Activated T-cell treated with anti-CD3 and anti-CD28 coated beads, Interleukin-2, amount 50 U/mL, for 24 hours (primary cell): Measurements from ENCODE around the gene CLEC3A.
"Not testable (repeated sequence)": the region's sequence is repeated elsewhere in the genome, so short reads cannot be mapped to it uniquely, and the experiment has no call there.

Experiments used
- DNase-seq: peaks from one replicate; pipeline ENCODE4 v3.0.0-alpha.2; 2020
- H3K27ac Mint-ChIP-seq: 2 replicates; pipeline ENCODE4 v1.8.0; 2020; ENCODE audit warnings: mild to moderate bottlenecking, mixed read lengths
- H3K27me3 Mint-ChIP-seq: 2 replicates; pipeline ENCODE4 v1.8.0; 2020; ENCODE audit warnings: mixed read lengths
- H3K36me3 Mint-ChIP-seq: 2 replicates; pipeline ENCODE4 v1.8.0; 2020; ENCODE audit warnings: low read depth, mixed read lengths
- H3K4me1 Mint-ChIP-seq: 2 replicates; pipeline ENCODE4 v1.8.0; 2020; ENCODE audit warnings: low read depth, mixed read lengths
- H3K4me3 Mint-ChIP-seq: 2 replicates; pipeline ENCODE4 v1.8.0; 2020; ENCODE audit warnings: mild to moderate bottlenecking, moderate library complexity, mixed read lengths
- H3K9me3 Mint-ChIP-seq: 2 replicates; pipeline ENCODE4 v1.8.0; 2020; ENCODE audit warnings: mixed read lengths

CLEC3A gene

DNA sequence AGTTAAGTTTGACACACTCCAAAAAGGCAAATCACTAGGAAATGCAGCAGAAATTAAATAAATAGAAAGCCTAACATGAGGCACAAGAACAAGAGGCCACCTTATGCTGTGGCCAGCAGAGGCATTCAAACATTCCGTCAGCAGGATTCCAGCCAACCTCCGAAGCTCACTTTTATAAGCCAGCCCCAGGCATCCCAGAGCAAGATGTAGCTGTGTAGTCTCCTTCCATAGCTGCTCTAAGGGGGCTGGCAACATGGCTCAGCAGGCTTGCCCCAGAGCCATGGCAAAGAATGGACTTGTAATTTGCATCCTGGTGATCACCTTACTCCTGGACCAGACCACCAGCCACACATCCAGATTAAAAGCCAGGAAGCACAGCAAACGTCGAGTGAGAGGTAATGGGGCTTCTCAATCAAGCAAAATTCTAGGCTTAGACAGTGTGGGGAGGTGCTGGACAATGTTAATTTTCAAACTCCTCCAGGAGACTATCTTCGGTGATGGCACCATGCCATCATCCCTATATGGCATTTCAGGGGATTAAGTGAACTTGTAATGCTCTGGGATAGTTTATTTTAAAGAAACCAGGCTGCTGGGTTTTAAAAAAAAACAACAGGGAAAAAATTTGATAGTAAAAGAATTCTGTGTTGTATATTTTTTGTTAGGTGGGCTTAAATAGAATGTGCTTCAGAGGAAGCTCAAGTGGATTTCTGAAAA, at the start of gene CLEC3A:
CLEC3A (plus strand) TSS at position 202 of the 714 bp plus-strand sequence; CDS start at position 281, 79 bp downstream.
- Mint-ChIP-seq H3K4me1 (no peaks in the 10 kb centered on the region), H3K27ac (no peak within 1 kb of the TSS), H3K9me3 (no peaks in the 10 kb centered on the region), H3K36me3 (no peaks in the 10 kb centered on the region), H3K4me3 (no peak within 1 kb of the TSS), H3K27me3 (peaks cover 29% of the 10 kb centered on the region)
- no peak for DNase-seq

DNA sequence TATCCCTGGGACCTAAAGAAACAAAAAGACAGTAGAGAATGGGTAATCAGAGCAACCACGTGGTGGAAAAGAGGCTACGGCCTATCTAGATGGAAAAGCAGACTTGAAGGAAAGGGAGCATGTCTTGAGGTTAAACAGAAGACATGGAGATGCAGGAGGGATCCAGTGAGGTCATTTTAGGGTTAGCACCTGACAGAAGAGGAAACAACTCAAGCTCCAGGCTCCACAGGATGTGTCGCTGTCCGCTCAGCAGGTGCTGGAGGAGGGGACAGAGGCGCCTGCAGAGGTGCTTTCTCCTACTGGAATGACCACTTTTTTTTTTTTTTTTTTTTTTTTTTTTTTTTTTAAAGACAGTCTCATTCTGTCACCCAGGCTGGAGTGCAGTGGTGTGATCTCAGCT, 47.5 kb upstream of the CLEC3A start:
- H3K27ac Mint-ChIP-seq: no peak overlapping the region
- H3K9me3 Mint-ChIP-seq: no peaks in the 10 kb centered on the region
- H3K27me3 Mint-ChIP-seq: peaks cover 11% of the 10 kb centered on the region
- H3K4me3 Mint-ChIP-seq: no peak overlapping the region
- H3K4me1 Mint-ChIP-seq: peaks cover 2% of the 10 kb centered on the region
- no peaks in the 10 kb centered on the region for H3K36me3 Mint-ChIP-seq
- no peak for DNase-seq

DNA sequence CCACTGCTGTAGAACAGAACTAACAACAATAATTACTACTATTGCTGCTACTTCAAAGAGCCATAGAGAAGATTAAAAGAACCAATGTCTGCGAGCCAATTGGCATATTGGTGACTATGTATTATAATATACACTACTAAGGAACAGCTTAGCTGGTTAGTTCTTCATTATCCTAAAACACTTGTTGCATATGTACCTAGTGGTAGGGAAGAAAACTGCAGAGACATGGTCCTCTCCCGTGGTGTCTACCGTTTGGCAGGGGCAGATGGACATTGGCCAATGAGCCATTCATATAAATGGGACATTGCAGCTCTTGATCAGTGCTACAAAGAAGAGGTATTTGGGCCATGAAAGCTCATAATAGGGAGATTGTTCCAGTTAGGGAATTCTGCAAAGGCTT, 46.4 kb upstream of the CLEC3A start:
- Mint-ChIP-seq H3K9me3 (no peaks in the 10 kb centered on the region), H3K27me3 (peaks cover 11% of the 10 kb centered on the region), H3K4me1 (peaks cover 2% of the 10 kb centered on the region), H3K36me3 (no peaks in the 10 kb centered on the region), H3K4me3 (no peak overlapping the region), H3K27ac (no peak overlapping the region)
- DNase-seq: no peak

- Mint-ChIP-seq H3K4me3 (no peak overlapping the region), H3K36me3 (no peaks in the 10 kb centered on the region), H3K27me3 (peaks cover 8% of the 10 kb centered on the region), H3K4me1 (no peaks in the 10 kb centered on the region), H3K9me3 (no peaks in the 10 kb centered on the region), H3K27ac (no peak overlapping the region)
- no peak for DNase-seq
Measured at GRCh38 chr16:77977339-77977738, 45.0 kb upstream of the CLEC3A start.

- H3K9me3 Mint-ChIP-seq: no peaks in the 10 kb centered on the region
Measured at GRCh38 chr16:77985111-77985510, 37.2 kb upstream of the CLEC3A start.

GRCh38 chr16:77986011-77986740, 36.2 kb upstream of the CLEC3A start:
- no peaks in the 10 kb centered on the region for H3K4me1 Mint-ChIP-seq
- H3K4me3 Mint-ChIP-seq: no peak overlapping the region

More at GRCh38 chr16:77985111-77985510, 37.2 kb upstream of the CLEC3A start:
- H3K4me1 Mint-ChIP-seq: no peaks in the 10 kb centered on the region
- no peak overlapping the region for H3K4me3 Mint-ChIP-seq
- DNase-seq: no peak
- peaks cover 15% of the 10 kb centered on the region for H3K27me3 Mint-ChIP-seq
- H3K36me3 Mint-ChIP-seq: no peaks in the 10 kb centered on the region
- no peak overlapping the region for H3K27ac Mint-ChIP-seq

GRCh38 chr16:77987810-77988209, 34.5 kb upstream of the CLEC3A start:
- no peaks in the 10 kb centered on the region for H3K36me3 Mint-ChIP-seq
- H3K27me3 Mint-ChIP-seq: peaks cover 17% of the 10 kb centered on the region
- no peak overlapping the region for H3K4me3 Mint-ChIP-seq
- H3K4me1 Mint-ChIP-seq: no peaks in the 10 kb centered on the region
- H3K27ac Mint-ChIP-seq: no peak overlapping the region
- no peak for DNase-seq
- no peaks in the 10 kb centered on the region for H3K9me3 Mint-ChIP-seq

More at GRCh38 chr16:77986011-77986740, 36.2 kb upstream of the CLEC3A start:
- H3K9me3 Mint-ChIP-seq: no peaks in the 10 kb centered on the region
- H3K36me3 Mint-ChIP-seq: no peaks in the 10 kb centered on the region
- DNase-seq: no peak
- H3K27ac Mint-ChIP-seq: no peak overlapping the region
- H3K27me3 Mint-ChIP-seq: peaks cover 20% of the 10 kb centered on the region

DNA sequence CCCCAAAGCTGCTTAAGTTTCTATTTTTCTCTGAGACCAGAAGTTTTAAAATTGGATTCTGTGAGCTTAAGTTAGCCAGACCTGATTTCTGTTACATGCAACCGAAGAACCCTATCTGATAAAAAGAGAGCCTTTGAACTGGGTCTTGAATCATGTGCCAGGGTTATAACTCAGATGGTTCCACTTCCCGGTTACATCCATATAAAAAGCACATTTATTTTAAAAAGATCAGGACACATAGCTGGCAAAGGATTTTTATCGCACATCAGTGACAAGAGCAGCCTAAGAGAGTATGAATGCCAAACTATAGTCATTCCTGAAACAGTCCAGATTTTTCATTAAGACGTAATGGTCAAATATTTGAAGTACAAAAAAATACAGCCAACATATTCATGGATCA, 32.5 kb upstream of the CLEC3A start:
- H3K4me1 Mint-ChIP-seq: no peaks in the 10 kb centered on the region
- H3K4me3 Mint-ChIP-seq: no peak overlapping the region
- H3K27me3 Mint-ChIP-seq: peaks cover 14% of the 10 kb centered on the region
- no peak overlapping the region for H3K27ac Mint-ChIP-seq
- no peaks in the 10 kb centered on the region for H3K36me3 Mint-ChIP-seq
- no peaks in the 10 kb centered on the region for H3K9me3 Mint-ChIP-seq
- no peak for DNase-seq

DNA sequence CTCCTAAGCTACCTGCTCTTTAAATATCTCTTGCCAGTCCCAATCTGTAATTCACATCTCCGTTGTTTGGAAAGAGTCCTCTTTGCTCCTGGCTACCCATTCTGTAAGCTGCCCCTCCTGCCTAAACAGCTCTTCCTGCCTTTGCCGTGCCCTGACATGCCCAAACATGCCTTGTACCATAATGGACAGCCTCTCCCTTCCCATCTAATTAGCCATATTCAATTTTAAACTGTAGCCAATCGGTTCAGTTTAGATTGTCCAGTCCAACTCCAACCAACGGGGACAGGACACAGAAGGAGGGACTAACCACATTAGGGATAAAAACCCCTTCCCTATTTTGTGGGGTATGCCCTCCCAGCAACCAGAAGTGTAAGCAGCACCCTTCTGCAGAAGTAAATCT, 30.6 kb upstream of the CLEC3A start:
- Mint-ChIP-seq H3K4me1 (no peaks in the 10 kb centered on the region), H3K27ac (no peak overlapping the region), H3K36me3 (no peaks in the 10 kb centered on the region), H3K9me3 (peaks cover 13% of the 10 kb centered on the region), H3K27me3 (peaks cover 14% of the 10 kb centered on the region), H3K4me3 (no peak overlapping the region)
- DNase-seq: no peak

DNA sequence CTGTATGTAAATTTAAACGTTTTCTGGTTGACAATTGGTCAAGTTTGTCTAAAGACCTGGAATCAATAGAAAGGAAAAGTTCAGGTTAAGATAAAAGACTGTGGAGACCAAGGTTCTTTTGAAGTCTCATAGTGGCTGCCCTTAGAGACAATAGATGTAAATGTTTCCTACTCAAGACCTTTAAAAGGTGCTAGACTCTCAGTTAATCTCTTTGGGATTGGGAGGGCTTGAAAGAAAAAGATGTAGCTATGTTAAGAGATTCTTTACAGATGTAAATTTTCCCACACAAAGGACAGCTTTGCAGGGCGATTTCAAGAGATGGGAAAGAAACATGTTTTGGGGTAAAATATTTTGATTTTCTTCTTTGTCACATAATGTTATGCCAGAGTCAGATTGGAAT, 30.0 kb upstream of the CLEC3A start:
- H3K4me1 Mint-ChIP-seq, H3K4me3 Mint-ChIP-seq, H3K27ac Mint-ChIP-seq, H3K36me3 Mint-ChIP-seq, DNase-seq: not testable (repeated sequence)
- Mint-ChIP-seq H3K9me3 (peaks cover 17% of the 10 kb centered on the region), H3K27me3 (peaks cover 14% of the 10 kb centered on the region)

- peaks cover 15% of the 10 kb centered on the region for H3K27me3 Mint-ChIP-seq
- no peaks in the 10 kb centered on the region for H3K4me1 Mint-ChIP-seq
- H3K27ac Mint-ChIP-seq: no peak overlapping the region
- peaks cover 17% of the 10 kb centered on the region for H3K9me3 Mint-ChIP-seq
- no peak overlapping the region for H3K4me3 Mint-ChIP-seq
- DNase-seq: no peak
- no peaks in the 10 kb centered on the region for H3K36me3 Mint-ChIP-seq
Measured at GRCh38 chr16:77993111-77993985, 29.0 kb upstream of the CLEC3A start.

DNA sequence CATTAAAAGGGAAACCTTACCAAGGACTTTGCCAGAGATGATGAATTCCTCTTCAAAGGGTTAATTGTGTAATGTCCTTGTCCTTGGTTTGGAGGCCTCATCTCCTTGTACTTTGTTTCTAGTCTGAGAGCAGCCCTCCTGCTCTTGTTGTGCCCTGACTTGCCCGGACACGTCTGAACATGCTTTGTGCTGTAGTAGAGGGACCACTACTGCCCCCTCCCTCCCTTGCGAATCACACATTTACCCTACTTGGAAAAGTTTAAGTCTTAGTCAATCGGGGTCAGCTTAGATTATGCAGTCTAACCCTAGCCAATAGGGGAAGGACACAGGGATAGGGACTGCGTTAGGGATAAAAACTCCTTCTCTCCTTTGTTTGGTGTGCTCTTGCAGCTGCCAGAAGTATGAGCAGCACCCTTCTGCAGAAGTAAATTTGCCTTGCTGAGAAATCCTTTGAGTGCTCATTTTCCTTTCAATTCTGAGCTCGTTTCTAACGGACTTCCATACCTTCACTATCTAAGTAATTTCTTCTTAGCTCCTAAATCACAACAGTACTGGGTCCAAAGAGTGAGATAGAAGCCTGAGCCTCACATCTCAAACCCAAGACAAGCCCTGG, 26.4 kb upstream of the CLEC3A start:
- DNase-seq: no peak
- no peaks in the 10 kb centered on the region for H3K4me1 Mint-ChIP-seq
- no peaks in the 10 kb centered on the region for H3K36me3 Mint-ChIP-seq
- H3K27me3 Mint-ChIP-seq: peaks cover 18% of the 10 kb centered on the region
- peaks cover 17% of the 10 kb centered on the region for H3K9me3 Mint-ChIP-seq
- no peak overlapping the region for H3K4me3 Mint-ChIP-seq
- H3K27ac Mint-ChIP-seq: no peak overlapping the region

DNA sequence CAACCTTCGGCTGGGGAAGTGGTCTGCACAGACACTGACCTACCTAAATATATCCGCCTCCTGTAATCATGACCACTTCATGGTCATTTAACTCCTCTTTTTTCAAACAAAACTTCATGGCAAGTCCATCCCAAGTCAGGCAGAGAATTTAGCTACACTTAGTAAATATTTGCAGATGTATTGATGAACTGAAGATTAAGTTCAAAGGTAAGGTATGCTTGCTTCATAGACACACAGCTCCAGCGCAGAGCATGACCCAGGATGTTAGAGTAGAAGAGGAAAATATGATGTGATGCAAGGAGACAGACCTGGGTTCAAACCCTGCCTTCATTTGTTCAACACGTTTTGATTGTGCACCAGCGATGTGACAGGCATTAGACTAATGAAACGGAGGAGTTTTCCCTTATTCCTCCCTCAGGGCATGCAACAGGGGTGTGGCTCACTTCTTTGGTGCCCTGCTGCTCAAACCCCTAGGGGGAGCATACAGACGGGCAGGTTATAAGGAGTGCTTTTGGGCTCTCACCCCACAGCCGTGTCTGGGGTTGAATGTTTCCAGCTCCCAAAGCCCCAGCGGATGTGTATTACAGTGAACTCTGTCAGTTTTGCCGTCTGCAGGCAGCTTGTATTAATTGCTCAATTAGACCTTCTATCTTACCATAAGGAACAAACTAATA, 23.9 kb upstream of the CLEC3A start:
- Mint-ChIP-seq H3K27me3 (peaks cover 17% of the 10 kb centered on the region), H3K9me3 (peaks cover 17% of the 10 kb centered on the region), H3K4me3 (no peak overlapping the region), H3K36me3 (no peaks in the 10 kb centered on the region), H3K27ac (no peak overlapping the region), H3K4me1 (no peaks in the 10 kb centered on the region)
- DNase-seq: no peak
